COLO668 (cell line): ENCODE results near the gene QSOX1.
A peak's percentile ranks its signal among the peaks of the same experiment; 100 is the strongest.
"Not testable (repeated sequence)": the region's sequence is repeated elsewhere in the genome, so short reads cannot be mapped to it uniquely, and the experiment has no call there.

Source experiments
- DNase-seq: peaks from one replicate; lab custom pipeline; 2025; ENCODE audit not compliant: unreplicated experiment; lab: John Stamatoyannopoulos, UW

The QSOX1 gene

DNA sequence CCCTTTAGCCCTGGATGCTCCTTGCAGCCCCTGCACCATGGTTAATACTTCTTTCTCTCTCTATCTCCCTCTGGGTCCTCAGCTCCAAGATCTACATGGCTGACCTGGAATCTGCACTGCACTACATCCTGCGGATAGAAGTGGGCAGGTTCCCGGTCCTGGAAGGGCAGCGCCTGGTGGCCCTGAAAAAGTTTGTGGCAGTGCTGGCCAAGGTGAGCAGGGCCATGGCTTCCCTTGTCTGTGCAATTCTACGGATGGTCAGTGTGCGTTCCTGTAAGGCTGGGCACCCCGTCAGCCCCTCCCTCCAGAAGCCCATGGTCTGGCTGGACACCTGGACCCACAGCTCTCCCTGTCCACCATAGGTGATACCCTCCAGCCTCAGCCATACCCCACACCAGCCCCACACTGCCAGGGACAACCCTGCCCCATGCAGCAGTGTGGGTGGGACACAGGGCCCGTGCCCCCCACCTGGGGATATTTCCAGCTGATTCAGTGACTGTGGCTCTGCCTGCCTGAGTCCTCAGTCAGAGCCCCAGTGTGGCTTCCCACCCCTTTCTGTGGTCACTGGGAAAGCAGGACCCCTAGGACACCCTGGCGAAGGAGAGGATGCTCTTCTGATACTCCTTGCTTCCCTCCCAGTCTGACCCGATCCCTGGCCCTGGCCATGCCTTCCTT lies 31.4 kb downstream of the QSOX1 start:
- DNase-seq, result no peak

DNA sequence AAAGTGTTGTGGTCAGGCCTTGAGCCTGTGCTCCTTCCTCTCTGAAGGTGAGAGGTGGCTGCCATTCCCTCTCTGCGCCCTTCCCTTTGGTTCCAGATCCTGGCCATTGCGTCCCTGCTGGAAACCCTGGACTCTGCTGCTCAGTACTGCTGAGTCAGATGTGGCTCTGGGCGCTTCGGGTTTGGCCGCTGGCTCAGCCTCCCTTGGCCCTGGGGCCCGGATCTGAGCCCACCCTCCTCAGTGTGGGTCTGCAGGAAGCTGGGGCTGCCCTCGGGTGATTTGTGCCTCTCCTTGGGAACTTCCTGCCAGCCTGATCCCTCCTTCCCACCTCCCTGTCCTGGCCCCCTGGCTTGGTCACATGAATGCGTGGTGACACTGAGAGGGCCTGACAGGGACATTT lies 32.2 kb downstream of the QSOX1 start:
- DNase-seq, result no peak

- no peak for DNase-seq
Observed at GRCh38 chr1:180187626-180188025, 33.0 kb downstream of the QSOX1 start.

DNA sequence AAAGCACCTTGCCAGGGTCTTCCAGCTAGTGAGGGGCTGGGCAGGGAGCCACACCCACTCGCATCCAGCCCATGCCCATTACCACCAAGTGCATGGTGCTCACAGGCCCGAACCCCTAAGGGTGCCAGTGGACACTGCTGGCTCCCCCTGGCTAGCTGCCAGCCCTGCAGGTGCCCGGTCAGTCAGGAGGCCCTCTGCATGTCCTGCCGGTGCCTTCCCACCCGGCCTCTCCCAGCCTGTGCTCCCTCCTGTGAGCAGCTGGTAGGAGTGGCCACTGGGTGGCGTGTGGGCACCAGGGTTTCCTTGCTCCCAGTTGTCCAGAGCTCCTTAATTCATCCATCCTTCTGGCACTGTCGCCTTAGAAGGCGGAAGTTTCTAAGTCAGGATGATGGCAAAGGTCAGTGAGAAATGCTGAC lies 33.4 kb downstream of the QSOX1 start:
- DNase-seq, result peak; percentile 69

DNA sequence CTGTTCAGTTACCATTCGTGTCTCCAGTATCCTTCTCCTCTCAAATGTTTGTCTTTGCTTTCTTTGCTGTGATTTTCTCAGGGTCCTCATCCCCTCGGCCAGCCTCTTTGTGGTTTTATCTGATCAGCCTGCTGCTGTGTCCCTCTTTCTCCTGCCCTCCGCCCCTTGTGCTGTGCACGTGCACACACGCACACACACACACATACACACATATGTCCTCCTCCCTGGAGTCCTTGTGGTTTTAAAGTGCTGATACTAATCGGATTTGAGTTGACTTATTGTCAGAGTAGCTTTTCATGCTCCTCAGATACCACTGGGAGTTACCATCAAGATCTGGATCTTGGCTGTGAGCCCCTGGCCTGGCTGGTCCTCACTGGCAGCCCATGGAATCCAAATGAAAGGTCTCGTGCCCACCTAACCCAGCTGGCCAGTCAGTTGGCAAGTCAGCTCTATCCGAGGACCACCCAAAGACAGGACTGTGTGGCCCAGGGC lies 34.1 kb downstream of the QSOX1 start:
- DNase-seq, result no peak

DNA sequence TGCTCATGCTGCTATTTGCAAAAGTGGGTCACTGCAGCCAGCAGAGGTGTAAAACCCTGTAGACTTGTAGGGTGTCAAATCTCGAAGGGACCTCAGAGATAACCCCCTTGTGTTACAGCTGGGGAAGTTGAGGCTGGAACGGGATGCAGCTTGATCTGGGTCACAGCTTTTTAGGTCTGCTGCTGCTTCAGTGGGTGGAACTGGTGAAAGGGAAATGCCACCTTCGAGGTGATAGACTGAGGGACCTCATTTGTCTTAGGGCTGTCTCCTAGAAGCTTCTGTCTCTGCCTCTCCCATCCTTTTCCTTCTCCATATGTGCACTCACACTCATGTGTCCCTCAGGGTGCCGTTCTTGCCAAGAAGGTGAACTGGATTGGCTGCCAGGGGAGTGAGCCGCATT lies 35.4 kb downstream of the QSOX1 start:
- no peak for DNase-seq

GRCh38 chr1:180192172-180192571 lies 37.5 kb downstream of the QSOX1 start:
- no peak for DNase-seq

DNA sequence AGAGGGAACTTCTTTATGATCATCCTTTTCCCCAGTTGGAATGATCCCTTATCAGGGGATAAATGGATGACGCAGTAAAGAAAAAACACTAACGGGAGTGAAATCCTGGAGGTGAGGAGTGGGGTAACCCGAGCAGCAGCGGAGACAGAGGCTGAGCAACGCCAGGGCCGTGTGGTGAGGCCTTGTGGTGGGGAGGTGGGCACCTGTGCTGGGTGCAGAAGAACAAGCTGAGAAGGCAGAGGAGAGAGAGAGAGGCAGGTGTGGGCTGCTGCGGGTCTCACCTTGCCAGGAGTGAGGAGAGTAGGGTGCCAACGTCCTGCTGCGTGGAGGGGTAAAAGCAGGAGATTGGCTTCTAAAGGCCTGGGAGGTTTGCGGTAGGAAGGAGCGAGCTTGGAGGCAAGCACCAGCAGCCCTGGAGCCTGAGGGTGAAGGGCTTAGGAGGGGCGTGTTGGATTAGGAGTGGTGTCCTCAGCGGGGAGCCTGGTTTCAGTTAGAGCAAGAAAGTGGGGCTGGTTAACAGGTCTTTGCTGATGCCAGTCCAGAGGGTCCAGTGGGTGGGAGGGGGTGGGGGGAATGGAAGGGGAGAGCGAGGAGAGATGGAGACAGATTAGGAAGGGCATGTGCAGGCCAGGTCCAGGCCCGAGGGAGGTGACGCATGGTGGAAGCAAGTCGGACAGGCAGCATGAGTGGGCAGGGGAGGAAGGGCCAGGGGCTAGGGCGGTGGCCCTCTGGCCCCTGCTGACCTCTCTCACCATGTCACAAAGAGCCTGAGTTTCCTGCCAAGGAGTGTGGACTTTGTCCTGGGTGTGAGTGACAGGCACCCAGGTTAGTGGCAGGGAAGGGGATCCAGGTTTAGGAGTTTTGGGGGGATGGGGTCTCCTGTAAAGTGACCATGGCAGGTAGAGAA lies 38.7 kb downstream of the QSOX1 start:
- DNase-seq, result no peak

- no peak for DNase-seq
Observed at GRCh38 chr1:180194048-180194425, 39.4 kb downstream of the QSOX1 start.

DNA sequence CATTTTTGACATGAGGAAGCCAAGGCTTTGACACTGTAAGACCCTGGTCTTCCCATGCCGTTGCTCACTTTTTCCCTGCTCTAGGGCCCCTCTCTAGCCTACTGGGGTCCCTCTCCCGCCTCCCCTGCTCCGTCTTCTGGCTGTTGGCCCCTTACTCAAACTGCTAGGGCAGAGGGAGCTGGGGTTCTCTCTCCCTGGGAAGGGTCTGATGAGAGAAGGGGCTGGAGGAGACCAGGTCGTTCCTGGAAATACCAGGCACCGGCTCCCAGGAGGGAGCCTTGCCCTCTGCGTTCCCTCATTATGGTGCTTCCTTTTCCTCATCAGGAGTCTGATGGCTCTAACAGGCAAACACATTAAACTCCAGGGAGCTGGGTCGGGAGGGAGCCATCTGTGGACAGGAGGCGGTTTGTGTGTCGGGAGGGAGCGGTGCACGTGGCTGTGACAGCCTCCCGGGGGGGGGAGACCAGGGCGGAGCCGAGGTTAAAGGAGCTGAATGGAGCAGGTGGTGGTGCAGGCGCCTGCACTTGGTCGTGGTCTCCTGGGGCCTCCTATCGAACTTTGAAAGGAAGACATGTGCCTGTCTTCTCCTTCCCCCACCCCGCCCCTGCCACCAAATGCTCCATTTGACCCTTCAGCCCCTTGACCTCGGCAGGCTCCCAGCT lies 40.0 kb downstream of the QSOX1 start:
- no peak for DNase-seq

DNA sequence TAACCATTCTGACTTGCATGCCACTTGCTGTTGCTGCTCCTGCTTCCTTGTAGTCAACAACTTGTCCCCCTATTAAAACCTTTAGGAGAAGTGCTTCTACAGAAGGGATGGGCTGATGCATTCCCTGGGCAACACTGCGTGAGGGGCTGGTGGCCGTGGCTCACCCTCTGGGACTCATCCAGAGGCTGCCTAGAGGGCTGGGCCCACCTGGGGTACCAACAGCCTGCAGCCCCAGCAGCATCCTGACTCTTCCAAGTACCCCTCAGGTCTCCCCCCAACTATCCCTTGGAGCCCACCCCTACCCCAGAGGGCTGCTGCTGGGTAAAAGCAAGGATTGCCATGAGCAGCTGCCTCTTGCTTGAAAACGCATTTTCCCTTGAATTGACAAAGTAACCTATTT lies 40.7 kb downstream of the QSOX1 start:
- no peak for DNase-seq

DNA sequence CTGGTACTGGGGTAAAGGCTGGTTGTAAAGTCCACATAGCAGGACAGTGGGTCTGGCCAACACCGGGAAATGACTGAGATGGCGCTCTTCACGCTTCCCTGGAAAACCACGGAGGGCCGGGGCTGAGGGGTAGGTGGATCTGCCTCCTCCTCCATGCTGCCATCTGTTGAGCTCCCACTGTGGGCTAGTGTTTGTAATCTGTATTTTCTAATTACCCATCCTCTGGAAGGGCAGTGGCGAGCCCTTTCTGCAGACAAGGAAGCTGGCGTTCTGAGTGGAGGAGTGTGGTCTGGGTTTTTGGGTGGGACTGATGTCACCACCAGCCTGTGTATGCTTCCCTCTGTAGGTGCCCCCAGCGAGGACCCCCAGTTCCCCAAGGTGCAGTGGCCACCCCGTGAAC lies 41.2 kb downstream of the QSOX1 start:
- DNase-seq, result no peak

DNA sequence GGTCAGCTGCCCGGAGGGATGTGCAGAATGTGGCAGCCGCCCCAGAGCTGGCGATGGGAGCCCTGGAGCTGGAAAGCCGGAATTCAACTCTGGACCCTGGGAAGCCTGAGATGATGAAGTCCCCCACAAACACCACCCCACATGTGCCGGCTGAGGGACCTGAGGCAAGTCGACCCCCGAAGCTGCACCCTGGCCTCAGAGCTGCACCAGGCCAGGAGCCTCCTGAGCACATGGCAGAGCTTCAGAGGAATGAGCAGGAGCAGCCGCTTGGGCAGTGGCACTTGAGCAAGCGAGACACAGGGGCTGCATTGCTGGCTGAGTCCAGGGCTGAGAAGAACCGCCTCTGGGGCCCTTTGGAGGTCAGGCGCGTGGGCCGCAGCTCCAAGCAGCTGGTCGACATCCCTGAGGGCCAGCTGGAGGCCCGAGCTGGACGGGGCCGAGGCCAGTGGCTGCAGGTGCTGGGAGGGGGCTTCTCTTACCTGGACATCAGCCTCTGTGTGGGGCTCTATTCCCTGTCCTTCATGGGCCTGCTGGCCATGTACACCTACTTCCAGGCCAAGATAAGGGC lies 41.9 kb downstream of the QSOX1 start:
- DNase-seq, result no peak

DNA sequence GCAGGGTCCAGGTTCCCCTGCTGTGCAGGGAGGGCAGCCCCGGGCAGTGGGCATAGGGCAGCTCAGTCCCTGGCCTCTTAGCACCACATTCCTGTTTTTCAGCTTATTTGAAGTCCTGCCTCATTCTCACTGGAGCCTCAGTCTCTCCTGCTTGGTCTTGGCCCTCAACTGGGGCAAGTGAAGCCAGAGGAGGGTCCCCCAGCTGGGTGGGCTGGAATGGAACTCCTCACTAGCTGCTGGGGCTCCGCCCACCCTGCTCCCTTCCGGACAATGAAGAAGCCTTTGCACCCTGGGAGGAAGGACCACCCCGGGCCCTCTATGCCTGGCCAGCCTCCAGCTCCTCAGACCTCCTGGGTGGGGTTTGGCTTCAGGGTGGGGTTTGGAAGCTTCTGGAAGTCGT lies 42.6 kb downstream of the QSOX1 start:
- no peak for DNase-seq

DNA sequence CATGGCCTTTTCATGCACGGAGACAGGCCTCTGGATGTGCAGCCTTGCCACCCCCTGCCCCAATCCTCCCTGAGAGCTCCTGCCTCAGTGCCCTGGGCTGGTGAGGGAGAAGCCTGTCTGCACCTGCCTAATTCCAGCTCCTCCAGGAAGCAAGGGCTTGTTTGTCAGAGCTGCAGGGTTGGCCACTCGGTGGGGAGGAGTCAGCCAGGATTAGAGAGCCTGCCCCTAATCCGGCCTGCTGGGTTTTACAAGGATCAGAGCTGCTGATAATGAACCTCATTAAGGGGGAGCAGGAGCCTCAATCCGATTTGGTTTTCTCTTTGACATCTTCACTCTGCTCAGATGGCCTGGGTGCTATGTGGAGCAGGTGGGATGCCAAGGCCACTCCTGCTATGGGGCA lies 43.5 kb downstream of the QSOX1 start:
- DNase-seq, result no peak

- DNase-seq, result no peak
Observed at GRCh38 chr1:180198611-180199010, 43.9 kb downstream of the QSOX1 start.

GRCh38 chr1:180199018-180199417 lies 44.3 kb downstream of the QSOX1 start:
- DNase-seq, result no peak

DNA sequence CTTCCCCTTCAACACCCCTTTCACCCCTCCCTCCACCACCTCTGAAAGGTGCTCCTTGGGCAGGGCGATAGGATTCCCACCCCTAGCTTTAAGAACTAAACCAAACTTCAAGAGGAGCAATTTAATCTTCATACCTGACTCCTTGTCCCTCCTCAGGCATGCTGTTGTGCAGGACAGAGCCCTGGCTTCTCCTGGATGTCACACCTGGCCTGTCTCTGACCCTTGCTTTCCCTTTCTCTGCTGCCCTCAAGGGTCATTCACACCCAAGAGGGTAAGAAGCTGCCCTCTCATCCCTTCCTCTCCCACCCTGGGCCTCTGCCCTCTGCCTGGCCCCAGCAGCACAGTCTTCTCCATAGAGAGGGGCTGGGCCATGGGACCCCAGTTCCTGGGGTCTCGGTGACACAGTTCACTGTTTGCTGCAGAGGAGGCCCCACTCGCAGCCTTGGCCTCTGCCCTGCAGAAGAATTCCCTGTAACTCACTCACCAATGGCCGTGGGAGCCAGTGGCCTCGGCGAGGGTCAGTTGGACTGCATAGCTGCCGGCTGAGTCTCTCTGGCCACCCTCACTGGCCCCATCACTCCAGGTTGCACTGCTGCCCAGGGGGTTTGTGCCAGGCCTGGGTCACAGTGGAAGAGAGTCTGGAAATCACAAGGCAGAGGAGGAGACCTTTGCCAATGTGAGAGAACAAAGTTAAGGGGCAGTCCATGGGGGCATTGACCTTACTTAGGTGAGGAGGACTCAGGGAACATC lies 47.0 kb downstream of the QSOX1 start:
- no peak for DNase-seq

- not testable (repeated sequence) for DNase-seq
Observed at GRCh38 chr1:180202588-180202987, 47.9 kb downstream of the QSOX1 start.

GRCh38 chr1:180204231-180204630 lies 49.6 kb downstream of the QSOX1 start:
- DNase-seq, result no peak

DNA sequence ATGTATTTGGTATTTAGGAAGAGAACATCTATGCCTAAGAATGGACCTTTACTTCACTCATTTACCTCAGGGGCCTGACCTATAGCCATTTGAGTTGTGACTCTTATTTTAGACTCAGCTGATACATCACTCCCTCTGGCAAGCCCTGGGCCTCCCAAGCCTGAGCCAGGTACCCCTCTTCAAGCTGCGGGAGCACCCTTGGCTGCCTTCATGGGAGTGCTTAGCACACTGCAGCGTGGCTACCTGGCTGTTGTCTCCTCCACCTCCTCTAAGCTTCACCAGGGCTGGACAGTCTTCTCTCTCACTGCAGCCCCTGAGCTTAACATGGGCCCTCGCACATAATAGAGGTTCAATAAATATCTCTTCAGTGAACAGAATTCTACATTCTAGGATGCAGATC lies 51.9 kb downstream of the QSOX1 start:
- no peak for DNase-seq
